ENCODE measurements around the gene CORO1A.
"Not testable (repeated sequence)": the region's sequence is repeated elsewhere in the genome, so short reads cannot be mapped to it uniquely, and the experiment has no call there.

The CORO1A gene

DNA sequence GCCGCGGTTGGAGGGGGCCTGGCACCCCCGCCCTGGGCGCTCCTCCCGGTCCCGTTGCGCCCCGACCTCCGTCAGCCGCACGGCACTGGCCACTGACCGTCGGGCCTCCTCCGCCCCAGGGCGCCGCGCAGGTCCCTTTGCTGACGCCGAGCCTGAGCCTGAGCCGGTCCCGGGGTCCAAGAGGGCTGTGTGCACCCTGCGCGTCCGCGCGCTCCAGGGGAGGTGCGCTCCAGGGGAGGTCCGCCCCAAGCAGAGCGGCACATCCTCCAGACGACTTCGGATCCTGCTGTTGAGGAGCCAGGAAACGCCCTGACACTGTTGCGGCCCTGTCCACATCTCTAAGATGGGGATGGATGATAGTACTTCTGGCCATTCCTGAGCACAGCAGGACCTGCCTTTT, 22.9 kb downstream of the CORO1A start:
- not testable (repeated sequence) for DNase-seq

DNA sequence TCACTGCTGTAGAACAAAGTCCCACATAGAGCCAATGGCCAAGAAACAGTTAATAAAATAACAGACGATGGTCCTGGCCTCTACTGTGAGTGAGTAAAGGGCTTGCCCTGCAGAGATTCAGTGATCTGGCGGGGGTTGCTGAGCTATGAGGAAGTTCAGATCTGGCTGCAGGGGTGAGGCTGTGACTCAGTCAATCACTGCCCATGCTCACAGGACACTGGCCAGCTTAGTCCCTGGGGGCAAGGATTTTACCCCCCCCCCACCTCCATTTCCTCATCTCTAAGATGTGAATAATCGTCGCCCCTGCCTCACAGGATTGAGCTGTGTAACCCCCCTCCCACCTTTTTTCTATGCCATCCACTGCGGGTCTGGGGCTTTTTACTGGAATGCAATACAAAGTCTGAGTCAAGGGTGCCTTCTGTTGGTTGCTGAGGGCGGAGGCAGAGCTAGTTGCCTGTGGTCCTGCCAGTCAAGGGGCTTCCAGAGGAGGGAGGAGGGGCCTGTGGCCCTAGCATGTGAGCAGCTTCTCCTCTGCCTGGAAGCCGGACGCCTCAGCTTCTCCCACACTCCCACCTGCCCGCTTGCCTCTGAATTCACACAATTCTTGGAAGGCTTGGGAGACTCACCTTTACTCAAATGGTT, 23.8 kb downstream of the CORO1A start:
- not testable (repeated sequence) for DNase-seq

DNA sequence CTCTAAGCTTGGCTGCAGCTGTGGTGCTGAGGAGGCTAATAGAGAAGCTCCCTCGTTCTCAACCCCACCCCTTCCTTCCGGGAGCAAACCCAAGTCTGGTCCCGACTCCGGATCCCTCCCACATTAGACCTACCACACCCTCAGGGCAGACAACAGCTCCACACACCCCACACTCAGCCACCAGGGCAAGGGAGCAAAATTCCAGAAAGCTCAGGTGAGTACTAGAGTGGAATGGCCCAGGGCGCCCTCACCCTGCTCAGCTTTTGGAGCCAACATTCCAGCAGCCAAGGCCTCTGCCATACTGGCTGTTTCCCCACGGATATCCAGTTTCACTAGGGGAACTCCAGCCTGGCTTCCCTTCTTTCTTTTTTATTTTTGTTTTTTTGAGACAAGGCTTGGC, 25.6 kb downstream of the CORO1A start:
- DNase-seq, result not testable (repeated sequence)

DNA sequence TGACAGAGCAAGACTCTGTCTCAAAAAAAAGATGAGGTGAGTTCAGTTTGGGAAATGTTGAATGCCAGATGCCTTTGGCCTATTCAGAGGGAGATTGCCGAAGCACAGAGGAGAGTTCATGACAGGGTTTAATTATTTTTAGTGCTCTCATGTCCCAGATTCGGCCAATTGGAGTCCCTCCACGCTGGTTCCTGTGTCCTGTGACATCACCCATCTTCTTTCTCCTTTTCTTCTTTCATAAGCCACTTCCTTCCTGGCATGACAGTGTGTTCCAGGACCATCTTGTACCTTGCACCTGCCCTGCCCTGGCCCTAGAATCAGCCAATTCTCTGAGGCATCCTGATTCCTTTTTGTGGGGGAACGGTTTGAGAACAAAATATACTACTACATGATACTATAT, 28.0 kb downstream of the CORO1A start:
- not testable (repeated sequence) for DNase-seq

DNA sequence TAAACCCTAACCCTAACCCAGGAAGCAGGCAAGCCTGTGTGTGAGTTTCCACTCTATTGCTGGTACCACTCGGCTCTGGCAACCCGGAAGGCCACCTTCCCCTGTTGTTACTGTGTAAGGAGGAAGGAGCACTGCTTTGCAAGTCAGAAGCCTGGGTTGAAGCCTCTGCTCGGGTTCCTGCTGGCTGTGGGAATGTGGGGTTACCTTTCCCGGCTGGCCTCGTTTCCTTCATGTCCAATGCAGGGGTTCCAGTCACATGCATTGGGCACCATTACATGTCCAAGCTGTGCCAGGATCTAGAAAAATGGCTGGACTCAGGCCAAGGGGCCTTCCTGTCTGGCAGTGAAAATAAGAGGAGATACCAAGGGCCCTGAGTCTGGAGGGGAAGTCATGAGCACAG, 33.7 kb downstream of the CORO1A start:
- DNase-seq, result not testable (repeated sequence)
